Activated naive CD8-positive, alpha-beta T cell treated with anti-CD3 and anti-CD28 coated beads, Interleukin-2, amount 50 U/mL, for 16 hours (primary cell): Measurements from ENCODE around the gene CRYGC.
"Not testable (repeated sequence)": the region's sequence is repeated elsewhere in the genome, so short reads cannot be mapped to it uniquely, and the experiment has no call there.

Experiments
- DNase-seq: peaks from one replicate; pipeline ENCODE4 v3.0.0-alpha.2; 2020; ENCODE audit warnings: low read depth, low spot score

The CRYGC gene

DNA sequence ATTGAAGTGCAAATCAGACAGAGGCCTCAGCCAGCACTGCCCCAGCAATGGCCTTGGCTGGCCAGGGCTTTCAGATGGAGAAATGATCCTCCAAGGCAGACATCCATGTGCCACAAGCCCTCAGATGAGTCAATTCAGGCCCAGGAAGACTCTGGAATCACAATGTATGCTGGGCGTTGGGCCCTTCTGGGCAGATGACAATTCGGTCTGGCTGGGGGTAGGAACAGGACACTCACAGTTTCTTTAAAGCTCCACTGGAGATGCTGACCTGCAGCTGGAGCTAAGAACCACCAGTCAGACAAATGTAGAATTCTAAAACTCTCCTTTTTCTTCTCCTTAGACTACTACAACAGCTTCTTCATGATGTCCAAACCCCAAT lies 7.1 kb upstream of the CRYGC start:
- no peak for DNase-seq

- no peak for DNase-seq
These were observed 6.4 kb upstream of the CRYGC start for GRCh38 chr2:208135794-208136715.

DNA sequence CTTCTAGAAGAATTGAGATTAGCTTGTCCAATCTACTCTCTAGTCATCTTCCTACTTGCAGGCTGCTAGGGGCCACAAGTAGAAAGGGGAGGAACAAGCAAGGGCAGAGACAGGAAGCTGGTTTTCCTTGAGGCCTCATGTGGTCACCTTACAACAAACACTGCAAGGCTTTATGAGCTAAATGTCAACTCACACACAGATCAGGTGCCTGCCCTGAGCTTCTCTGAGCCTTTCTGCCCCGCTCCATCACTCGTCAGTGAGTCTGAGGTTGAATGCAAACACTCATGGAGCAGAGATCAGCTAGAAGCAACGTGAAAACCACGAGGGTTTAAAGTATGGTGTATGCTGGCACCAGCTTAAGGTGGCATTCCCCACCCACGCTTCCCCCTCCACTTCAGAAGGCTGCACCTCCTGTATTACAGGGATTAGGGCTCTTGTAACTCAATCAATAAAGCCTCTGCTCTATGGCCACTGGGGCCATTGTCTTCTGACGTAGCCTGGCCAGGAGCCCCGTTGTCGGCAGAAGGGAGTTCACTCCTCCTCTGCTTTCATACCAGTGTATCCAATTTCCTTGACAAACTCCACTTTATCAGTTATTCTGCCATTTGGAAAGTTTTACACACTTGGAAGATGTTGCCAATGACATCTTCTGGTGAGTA lies 5.4 kb upstream of the CRYGC start:
- DNase-seq, result no peak

DNA sequence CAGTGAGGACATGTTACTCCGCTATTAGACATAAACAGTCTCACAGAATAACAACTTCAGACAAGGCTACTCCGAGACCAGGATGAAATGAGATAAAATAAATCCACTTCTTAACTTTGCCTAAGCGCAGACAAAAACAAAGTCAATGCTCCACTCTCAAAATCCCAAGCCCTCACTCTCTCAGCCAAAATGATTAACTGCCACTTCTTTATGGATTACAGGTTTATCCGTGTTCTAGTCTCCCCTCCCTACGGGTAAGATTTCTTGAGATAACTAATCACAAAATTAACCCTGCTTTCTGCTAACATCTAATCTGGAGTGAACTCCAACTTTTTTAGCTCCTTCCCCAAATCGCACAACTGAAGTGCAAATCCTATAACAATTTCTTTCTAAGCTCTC lies 1.1 kb upstream of the CRYGC start:
- no peak for DNase-seq

- DNase-seq, result no peak
These were observed 1.5 kb downstream of the CRYGC start for GRCh38 chr2:208128136-208128535.

DNA sequence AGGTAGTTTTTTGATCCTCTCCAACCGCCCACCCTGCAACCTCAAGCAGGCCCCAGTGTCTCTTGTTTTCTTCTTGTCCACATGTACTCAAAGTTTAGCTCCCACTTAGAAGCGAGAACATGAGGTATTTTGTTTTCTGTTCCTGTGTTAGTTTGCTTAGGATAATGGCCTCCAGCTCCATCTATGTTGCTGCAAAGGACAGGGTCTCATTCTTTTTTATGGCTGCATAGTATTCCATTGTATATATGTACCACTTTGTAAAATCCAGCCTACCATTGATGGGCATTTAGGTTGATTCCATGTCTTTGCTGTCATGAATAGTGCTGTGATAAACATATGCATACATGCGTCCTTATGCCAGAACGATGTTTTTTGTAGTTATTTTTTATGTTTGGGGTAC lies 2.5 kb downstream of the CRYGC start:
- DNase-seq, result no peak

GRCh38 chr2:208125251-208125650 lies 4.4 kb downstream of the CRYGC start:
- DNase-seq, result no peak

GRCh38 chr2:208124013-208124715 lies 5.5 kb downstream of the CRYGC start, which contains the start of gene CRYGD:
CRYGD (minus strand) TSS chr2:208124524; CDS start chr2:208124473, 51 bp downstream.
- not testable (repeated sequence) for DNase-seq

- no peak for DNase-seq
These were observed 7.4 kb downstream of the CRYGC start for GRCh38 chr2:208122248-208122647.

GRCh38 chr2:208118918-208119317 lies 10.7 kb downstream of the CRYGC start:
- no peak for DNase-seq

GRCh38 chr2:208117390-208117789 lies 12.2 kb downstream of the CRYGC start:
- not testable (repeated sequence) for DNase-seq

GRCh38 chr2:208112969-208113368 lies 16.7 kb downstream of the CRYGC start:
- DNase-seq, result no peak

- DNase-seq, result not testable (repeated sequence)
These were observed 17.3 kb downstream of the CRYGC start for GRCh38 chr2:208112273-208112745.

DNA sequence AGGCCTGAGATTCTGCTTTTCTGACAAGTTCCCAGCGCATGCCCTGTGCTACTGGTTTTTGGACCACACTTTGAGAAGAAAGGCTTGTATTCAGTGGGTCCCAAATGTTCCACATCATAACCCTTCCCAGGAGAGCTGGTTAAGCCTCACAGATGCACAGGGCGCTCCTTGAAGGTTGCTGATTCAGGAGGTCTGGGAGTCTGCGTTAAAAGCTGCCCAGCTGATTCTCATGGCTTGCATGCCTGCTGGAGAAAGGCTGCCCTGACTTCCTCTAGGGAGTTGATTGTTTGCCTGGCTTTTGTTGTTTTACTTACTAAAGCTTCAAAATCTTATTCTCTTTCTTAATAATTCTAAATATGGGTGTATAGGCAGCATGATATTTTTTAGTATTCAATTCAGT lies 26.0 kb downstream of the CRYGC start:
- no peak for DNase-seq

GRCh38 chr2:208101716-208102631 lies 27.7 kb downstream of the CRYGC start:
- DNase-seq, result no peak

GRCh38 chr2:208099682-208100470 lies 29.8 kb downstream of the CRYGC start:
- no peak for DNase-seq

DNA sequence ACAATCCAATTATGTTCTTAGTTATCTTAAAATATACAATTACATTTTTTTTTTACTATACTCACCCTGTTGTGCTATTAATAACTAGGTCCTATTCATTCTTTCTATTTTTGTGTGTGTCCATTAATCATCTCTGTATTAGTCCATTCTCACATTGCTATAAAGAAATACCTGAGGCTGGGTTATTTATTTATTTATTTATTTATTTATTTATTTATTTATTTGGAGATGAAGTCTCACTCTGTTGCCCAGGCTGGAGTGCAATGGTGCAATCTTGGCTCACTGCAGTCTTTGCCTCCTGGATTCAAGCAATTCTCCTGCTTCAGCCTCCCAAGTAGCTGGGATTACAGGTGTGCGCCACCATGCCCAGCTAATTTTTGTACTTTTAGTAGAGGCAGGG lies 30.9 kb downstream of the CRYGC start:
- DNase-seq, result not testable (repeated sequence)

DNA sequence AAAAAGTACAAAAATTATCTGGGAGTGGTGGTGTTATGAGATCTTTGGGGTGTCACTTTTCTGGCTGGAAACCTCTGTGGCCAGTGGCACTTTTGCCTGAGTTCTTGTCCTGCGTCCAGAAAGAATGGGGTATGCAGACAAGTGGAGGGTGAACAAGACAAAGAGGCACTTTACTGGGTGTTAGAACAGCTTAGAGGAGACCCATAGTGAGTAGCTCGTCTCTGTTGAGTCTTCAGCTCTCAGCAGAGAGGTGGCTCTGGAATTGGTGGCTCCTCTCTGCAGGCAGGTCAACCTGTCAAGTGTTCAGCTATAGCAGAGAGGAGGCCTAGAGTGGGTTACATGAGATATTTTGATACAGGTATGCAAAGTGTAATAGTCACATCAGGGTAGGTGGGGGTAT lies 31.4 kb downstream of the CRYGC start:
- DNase-seq, result no peak

GRCh38 chr2:208097801-208098200 lies 31.8 kb downstream of the CRYGC start:
- DNase-seq, result no peak

DNA sequence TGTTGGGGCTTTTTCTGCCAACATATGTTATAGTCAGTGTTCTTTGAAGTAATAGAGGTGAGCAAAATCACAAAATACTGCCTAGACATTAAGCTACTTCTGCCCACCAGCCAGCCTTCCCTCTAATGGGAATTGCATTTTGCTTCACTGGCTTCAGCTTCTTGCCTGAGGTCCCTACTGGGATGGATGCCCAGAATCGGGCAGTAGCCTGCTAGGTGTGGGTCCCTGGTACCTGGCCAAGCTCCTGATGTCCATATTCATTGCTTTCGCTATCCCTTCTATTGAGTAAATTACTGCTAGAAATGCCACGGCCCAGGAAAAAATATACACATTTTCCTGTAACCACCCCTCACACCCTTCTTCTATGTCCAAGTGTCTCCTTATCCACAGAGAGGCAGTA lies 32.3 kb downstream of the CRYGC start:
- DNase-seq, result no peak
